Measurements from ENCODE around the gene RRP7A. TPM values are rescaled to one million over a fixed set of nuclear protein-coding genes. Genes with fewer than 3 reads are reported as not detected.
"Not testable (repeated sequence)": the region's sequence is repeated elsewhere in the genome, so short reads cannot be mapped to it uniquely, and the experiment has no call there.

Gene RRP7A
- 12.0 and 18.6 TPM in 2 replicates for total RNA-seq (ENCODE audit: low replicate concordance)

- no peak for TF ChIP-seq CTCF (IDR thresholded peaks at IDR 0.05; ENCODE audit: insufficient read depth, low read length)
- peak; percentile 58 for DNase-seq (ENCODE audit: low read depth)
- peak within 1 kb of the TSS; percentile 86 for H3K4me3 ChIP-seq (ENCODE audit: low read depth, low read length)
Measured at GRCh38 chr22:42519525-42520401, at the start of gene RRP7A. Gene RRP7A (minus strand): TSS chr22:42519796. CDS start chr22:42519786, 10 bp downstream.

GRCh38 chr22:42567950-42568349 lies 48.4 kb upstream of the RRP7A start:
- DNase-seq (ENCODE audit: low read depth); H3K4me3 ChIP-seq (ENCODE audit: low read depth, low read length): not testable (repeated sequence)

GRCh38 chr22:42565956-42566355 lies 46.4 kb upstream of the RRP7A start:
- no peak for DNase-seq (ENCODE audit: low read depth)
- H3K4me3 ChIP-seq (ENCODE audit: low read depth, low read length): no peak overlapping the region
- no peak for TF ChIP-seq CTCF (IDR thresholded peaks at IDR 0.05; ENCODE audit: insufficient read depth, low read length)

GRCh38 chr22:42564699-42565098 lies 45.1 kb upstream of the RRP7A start:
- H3K4me3 ChIP-seq (ENCODE audit: low read depth, low read length): no peak overlapping the region
- DNase-seq (ENCODE audit: low read depth): no peak
- TF ChIP-seq CTCF (IDR thresholded peaks at IDR 0.05; ENCODE audit: insufficient read depth, low read length): no peak

GRCh38 chr22:42563943-42564342 lies 44.3 kb upstream of the RRP7A start:
- not testable (repeated sequence) for DNase-seq (ENCODE audit: low read depth); H3K4me3 ChIP-seq (ENCODE audit: low read depth, low read length)

- H3K4me3 ChIP-seq (ENCODE audit: low read depth, low read length): no peak overlapping the region
- no peak for TF ChIP-seq CTCF (IDR thresholded peaks at IDR 0.05; ENCODE audit: insufficient read depth, low read length)
- DNase-seq (ENCODE audit: low read depth): no peak
Measured at GRCh38 chr22:42562684-42563083, 43.1 kb upstream of the RRP7A start.

- no peak for DNase-seq (ENCODE audit: low read depth)
- no peak overlapping the region for H3K4me3 ChIP-seq (ENCODE audit: low read depth, low read length)
- no peak for TF ChIP-seq CTCF (IDR thresholded peaks at IDR 0.05; ENCODE audit: insufficient read depth, low read length)
Measured at GRCh38 chr22:42562279-42562678, 42.7 kb upstream of the RRP7A start.

GRCh38 chr22:42561856-42562255 lies 42.3 kb upstream of the RRP7A start:
- DNase-seq (ENCODE audit: low read depth): no peak
- no peak for TF ChIP-seq CTCF (IDR thresholded peaks at IDR 0.05; ENCODE audit: insufficient read depth, low read length)
- no peak overlapping the region for H3K4me3 ChIP-seq (ENCODE audit: low read depth, low read length)
